Stimulated activated naive CD8-positive, alpha-beta T cell treated with anti-CD3 and anti-CD28 coated beads, Interleukin-15, Interleukin-2, amounts not matched to agents 100 U/mL and 50 U/mL, for 24 hours (primary cell): ENCODE data around the gene PAOX.
"Not testable (repeated sequence)": the region's sequence is repeated elsewhere in the genome, so short reads cannot be mapped to it uniquely, and the experiment has no call there.

Experiments
- ATAC-seq: fragments of 150-1000 bp; cut with Tn5 transposase; one replicate; pipeline ENCODE4 v1.10.0; 2021
- DNase-seq: peaks from one replicate; pipeline ENCODE4 v3.0.0; 2021

The PAOX gene

GRCh38 chr10:133365461-133366129 lies 13.5 kb upstream of the PAOX start:
- DNase-seq (no peak), ATAC-seq (no peak)

- DNase-seq = no peak
- no peak for ATAC-seq
These were observed 13.0 kb upstream of the PAOX start for GRCh38 chr10:133366130-133366478.

GRCh38 chr10:133366751-133367150 lies 12.3 kb upstream of the PAOX start:
- no peak for DNase-seq
- no peak for ATAC-seq

- ATAC-seq, DNase-seq: not testable (repeated sequence)
These were observed 11.6 kb upstream of the PAOX start for GRCh38 chr10:133367461-133367860.

GRCh38 chr10:133368153-133368552 lies 10.9 kb upstream of the PAOX start:
- DNase-seq (no peak), ATAC-seq (no peak)

GRCh38 chr10:133370030-133370786 lies 8.9 kb upstream of the PAOX start:
- ATAC-seq (no peak), DNase-seq (no peak)

GRCh38 chr10:133372507-133372906 lies 6.6 kb upstream of the PAOX start:
- no peak for DNase-seq
- no peak for ATAC-seq

GRCh38 chr10:133373174-133374090 lies 5.6 kb upstream of the PAOX start, which contains the start of gene ECHS1:
Gene ECHS1, minus strand, starts transcription at chr10:133373354. Its CDS starts 21 bp downstream, at chr10:133373333.
- ATAC-seq = peak; percentile 98
- DNase-seq = peak; percentile 98

GRCh38 chr10:133375357-133376115 lies 3.5 kb upstream of the PAOX start:
- DNase-seq (no peak), ATAC-seq (no peak)

GRCh38 chr10:133376183-133376582 lies 2.9 kb upstream of the PAOX start:
- ATAC-seq, DNase-seq: not testable (repeated sequence)

GRCh38 chr10:133377025-133377817 lies 1.8 kb upstream of the PAOX start:
- DNase-seq = no peak
- no peak for ATAC-seq

- ATAC-seq (no peak), DNase-seq (no peak)
These were observed 1.2 kb upstream of the PAOX start for GRCh38 chr10:133377818-133378250.

- peak; percentile 45 for ATAC-seq
- DNase-seq = peak; percentile 67
These were observed 588 bp upstream of the PAOX start for GRCh38 chr10:133378251-133379096.

- ATAC-seq = no peak
- no peak for DNase-seq
These were observed 972 bp downstream of the PAOX start for GRCh38 chr10:133379801-133380666.

GRCh38 chr10:133381036-133381435 lies 2.0 kb downstream of the PAOX start:
- DNase-seq (no peak), ATAC-seq (no peak)

GRCh38 chr10:133383551-133383950 lies 4.5 kb downstream of the PAOX start:
- DNase-seq (no peak), ATAC-seq (no peak)

- ATAC-seq (no peak), DNase-seq (no peak)
These were observed 5.0 kb downstream of the PAOX start for GRCh38 chr10:133384071-133384470.

GRCh38 chr10:133385214-133385613 lies 6.2 kb downstream of the PAOX start:
- DNase-seq = no peak
- ATAC-seq = no peak

- not testable (repeated sequence) for DNase-seq, ATAC-seq
These were observed 7.9 kb downstream of the PAOX start for GRCh38 chr10:133386951-133387350.
